GM19452 (cell line): ENCODE data around the gene ATP6V1F.

Source experiments
- ATAC-seq: cut with Tn5 transposase; IDR thresholded peaks from one replicate; pipeline ENCODE4 v1.9.1; 2021; ENCODE audit not compliant: unreplicated experiment

Gene ATP6V1F

DNA sequence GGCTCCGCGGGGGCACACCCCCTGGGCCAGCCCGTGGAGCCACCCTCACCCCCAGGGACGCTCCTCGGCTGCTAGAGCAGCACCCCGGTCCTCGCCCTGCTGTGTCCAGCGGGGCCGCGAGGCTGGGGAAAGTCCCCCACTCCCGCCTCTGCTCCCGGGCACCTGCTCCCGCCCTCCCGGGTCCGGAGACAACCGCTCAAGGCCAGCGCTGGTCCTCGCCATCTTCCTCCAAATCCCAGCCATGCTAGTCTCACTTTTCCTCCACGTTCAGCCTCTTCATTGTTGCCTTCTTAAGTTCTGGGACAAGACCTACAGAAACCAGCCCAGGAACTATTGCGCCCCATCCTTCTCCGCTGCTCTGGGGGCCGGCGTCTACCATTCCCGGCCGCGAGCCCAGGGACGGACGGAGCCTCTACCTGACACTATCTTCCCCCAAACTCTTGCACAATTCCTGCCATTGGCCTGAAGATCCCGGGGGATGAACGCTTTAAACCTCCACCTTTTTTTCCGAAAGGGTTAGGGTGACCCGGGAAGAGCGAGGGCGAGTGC is 52.7 kb downstream of the ATP6V1F start:
- no peak for ATAC-seq
